SKM-1 treated with dmso at 0.1 percent for 144 hours (cell line): ENCODE data around the gene NAALADL2.

Experiments
- DNase-seq: peaks from one replicate; lab custom pipeline; 2025; ENCODE audit not compliant: unreplicated experiment; lab: John Stamatoyannopoulos, UW

The NAALADL2 gene

DNA sequence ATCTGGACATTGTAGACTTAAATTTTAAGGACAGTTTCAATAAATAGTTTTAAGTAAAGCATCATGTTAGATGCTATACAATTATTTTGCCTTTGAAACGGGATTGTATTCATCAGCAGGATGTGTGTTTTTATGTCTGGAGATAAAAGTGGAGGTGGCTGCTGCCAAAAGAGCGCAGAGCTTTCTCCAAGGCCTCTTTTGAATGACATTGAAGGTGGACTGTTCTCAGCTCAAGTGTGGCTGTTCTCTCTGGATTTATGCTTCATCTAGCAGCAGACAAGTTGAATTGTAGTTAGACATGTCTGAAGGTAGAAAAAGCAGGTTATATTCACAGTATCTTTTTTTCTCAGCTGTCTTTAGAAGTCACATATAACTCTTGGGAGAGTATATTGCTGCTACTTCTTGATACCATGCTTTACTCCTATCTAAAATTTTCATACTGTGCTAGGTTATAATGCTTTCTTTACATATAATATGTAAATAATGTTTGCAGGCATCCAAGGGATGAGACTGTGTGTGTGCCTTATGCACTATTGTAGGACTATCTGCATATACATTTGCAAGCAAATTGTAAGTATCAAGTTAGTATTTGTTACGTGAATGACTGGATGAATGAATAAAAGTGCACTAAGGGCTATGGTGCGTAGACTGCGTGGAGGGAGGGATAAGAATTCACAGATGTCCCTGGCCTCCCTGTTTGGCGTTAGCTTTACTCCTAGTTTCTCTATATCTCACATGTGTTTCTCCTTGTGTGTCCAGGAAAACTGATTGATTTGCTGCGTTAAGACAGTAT lies 340.1 kb downstream of the NAALADL2 start:
- DNase-seq: no peak

DNA sequence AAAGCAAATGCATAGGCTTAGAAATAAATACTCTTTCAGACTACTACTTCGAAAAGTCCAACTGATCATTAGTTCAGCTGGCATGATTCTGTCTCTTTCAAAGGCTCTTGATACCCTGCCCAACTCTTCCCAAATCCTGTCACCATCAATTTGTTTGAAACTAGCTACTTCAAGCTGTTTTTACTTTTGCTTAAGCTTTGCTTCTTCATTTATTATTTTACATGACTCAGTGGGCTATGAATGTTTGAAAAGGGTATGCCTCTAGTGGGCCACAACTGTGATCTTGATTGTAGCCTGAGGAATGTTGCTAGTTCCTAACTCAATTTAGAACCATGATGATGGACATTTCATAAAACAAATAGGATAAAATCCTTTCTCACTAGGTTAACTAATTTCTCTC lies 340.8 kb downstream of the NAALADL2 start:
- no peak for DNase-seq

GRCh38 chr3:175200391-175201095 lies 341.4 kb downstream of the NAALADL2 start:
- no peak for DNase-seq

- DNase-seq: no peak
These were observed 348.2 kb downstream of the NAALADL2 start for GRCh38 chr3:175207361-175207760.

- no peak for DNase-seq
These were observed 349.2 kb downstream of the NAALADL2 start for GRCh38 chr3:175208326-175208725.

DNA sequence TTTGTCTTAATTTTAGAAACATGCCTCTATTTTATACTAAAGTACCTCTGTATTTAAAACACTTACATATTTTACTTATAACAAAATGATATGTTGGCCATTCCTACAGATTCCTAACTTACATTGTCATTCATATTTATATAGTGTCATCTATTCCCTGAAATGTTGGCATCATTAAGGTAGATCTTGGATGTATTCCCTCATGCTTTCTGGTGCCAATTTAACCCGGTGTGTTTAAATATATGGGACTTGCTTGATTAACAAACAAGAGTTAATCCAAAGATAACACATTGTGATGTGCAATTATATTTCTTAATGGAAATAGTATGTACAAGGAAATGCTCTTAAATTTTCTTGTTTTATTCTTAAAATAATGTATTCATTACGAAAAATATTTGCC lies 352.3 kb downstream of the NAALADL2 start:
- no peak for DNase-seq

- DNase-seq: no peak
These were observed 353.8 kb downstream of the NAALADL2 start for GRCh38 chr3:175212896-175213295.

DNA sequence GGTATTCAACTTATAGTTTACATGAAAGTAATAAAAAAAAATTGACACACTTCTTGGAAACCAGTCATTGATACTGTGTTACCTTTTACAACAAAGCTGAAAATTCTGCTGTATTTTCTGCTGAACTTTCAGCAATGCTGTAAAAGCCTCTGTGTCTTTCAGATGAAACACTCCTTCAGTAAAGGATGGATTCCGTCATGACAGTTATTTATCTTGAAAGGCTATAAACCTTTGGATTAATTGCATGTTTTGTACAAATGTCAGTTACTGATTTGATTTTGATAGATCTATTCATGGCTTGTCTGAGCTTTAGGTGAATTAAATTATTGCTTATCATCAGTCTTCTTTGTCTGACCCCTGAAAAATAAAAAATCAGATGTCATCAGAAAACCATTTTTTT lies 355.1 kb downstream of the NAALADL2 start:
- DNase-seq: no peak

DNA sequence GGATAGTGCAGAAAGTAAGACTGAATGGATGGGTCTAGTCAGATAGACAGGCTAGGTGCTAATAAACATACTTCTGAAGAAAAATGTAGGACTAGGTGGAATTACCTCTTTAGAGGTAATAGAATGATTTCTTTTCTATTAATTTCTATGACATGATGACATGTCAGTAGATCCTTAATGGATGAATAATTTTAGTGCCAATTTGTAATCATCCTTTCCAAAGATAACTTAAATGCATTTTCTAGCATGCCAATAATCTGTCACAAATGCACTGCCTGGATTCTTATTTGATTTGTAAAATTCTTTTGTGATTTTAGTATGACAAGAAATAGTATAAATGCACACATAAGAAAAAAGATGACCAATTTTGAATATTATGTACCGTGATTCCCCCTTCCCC lies 356.7 kb downstream of the NAALADL2 start:
- no peak for DNase-seq

- no peak for DNase-seq
These were observed 363.2 kb downstream of the NAALADL2 start for GRCh38 chr3:175222356-175222755.

- DNase-seq: no peak
These were observed 364.9 kb downstream of the NAALADL2 start for GRCh38 chr3:175224051-175224450.

DNA sequence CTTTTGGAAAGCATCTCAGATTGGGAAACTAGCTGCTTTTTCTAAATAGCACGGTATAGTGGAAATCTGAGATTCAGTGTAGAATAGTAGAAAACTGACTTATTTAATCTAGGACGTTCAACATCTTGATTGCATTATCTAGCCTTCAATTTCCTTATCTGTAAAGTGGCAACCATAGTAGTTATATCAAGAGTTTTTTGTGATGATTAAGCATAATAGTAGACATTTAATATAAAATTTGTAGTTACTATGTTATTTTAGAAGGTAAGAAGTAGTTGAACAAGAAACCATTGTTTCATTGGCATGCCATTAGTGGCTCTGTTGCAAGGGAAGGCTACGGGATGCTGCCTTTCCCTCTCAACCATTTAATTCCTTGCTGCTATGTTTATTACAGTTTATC lies 367.3 kb downstream of the NAALADL2 start:
- DNase-seq: no peak

- no peak for DNase-seq
These were observed 368.0 kb downstream of the NAALADL2 start for GRCh38 chr3:175227126-175227525.

DNA sequence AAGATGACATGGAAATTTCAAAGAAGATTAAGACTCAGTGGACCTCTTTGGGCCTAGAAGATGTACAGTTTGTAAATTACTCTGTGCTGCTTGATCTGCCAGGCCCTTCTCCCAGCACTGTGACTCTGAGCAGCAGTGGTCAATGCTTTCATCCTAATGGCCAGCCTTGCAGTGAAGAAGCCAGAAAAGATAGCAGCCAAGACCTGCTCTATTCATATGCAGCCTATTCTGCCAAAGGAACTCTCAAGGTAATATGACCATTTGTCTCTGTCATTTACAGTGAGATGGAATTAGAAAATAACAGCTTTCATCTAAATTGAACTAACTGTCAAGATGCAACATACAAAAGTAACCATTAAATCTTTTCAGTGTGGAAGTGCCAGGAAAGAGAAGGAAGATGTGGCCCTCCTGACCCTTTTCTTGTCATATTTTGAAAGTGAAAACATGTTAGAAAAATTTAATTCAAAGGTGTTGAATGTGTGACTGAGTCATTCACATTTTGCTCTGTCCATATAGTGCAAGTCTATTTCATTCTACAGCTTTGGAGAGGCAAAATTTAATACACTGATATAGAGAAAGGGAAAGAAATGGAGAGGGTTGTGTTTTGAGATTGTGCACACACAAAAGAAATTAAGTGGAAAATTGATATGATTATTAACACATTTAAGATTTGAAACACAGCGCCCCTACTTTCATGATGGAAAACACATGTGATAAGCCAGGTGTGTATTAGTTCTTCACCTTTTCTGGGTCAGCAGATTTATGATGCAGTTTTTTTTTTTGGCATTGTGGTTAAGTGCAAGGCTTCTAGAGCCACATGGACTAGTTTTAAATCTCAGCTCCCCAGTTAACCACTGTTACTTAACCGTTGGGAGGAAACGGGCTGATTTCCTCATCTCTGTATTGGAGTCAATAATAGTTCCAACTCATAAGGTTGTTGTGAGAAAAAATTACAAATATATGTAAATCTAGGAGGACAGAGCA lies 375.1 kb downstream of the NAALADL2 start:
- DNase-seq: no peak

DNA sequence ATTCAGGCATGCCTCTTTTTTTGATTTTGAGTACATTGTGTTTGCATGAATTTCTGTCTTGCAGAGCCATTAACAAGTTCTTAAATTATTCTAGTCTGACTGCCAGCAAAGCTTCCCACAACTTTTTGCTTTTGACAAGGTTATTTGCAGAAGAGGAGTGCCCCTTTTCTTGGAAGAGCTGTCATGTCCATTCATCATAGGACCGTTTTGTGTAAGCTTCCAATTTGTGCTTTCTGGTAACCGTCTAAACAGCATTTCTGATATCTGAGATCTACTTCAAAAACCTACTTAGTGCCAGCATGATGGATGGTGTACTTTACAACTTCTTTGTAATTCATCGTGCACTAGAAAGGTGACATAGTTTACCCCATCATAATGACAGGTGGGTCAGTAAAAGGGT lies 379.7 kb downstream of the NAALADL2 start:
- no peak for DNase-seq

- DNase-seq: no peak
These were observed 381.8 kb downstream of the NAALADL2 start for GRCh38 chr3:175240921-175241320.

DNA sequence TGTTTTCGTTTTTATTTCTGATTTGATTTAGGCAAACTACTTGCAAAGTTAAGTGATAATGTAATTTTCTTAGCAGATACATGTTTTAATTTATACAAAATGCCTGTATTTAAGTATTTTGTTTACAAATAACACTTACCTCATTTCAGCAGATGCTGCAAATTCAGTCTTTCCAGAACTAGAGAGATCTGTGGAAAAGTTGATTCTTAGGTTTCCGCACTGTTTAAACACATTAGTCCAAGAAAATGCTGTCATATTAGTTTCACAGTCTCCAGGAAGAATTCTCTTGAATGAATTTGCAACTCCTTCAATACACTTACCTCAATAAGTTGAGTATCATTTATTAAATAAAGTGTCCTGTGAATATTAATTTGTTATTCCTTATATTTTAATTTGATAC lies 383.1 kb downstream of the NAALADL2 start:
- no peak for DNase-seq

DNA sequence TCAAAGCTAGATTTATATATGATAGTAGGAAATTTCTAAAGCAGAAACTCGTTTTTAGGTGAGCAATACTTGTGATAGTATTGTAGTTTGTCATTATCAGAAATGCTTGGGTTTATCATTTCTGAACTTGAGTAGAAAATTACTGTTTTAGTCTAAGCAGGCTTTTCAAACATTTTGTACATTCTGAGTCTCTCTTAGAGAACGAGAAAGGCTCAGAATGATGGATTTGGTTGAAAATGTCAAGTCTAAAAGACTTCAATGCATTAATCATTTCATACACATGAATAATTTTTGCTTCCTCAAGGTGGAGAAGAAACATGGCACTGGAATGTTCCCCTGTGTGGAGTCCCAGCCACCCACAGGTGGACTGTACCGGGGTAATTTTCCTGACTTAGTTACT lies 387.1 kb downstream of the NAALADL2 start:
- no peak for DNase-seq

GRCh38 chr3:175246766-175247165 lies 387.6 kb downstream of the NAALADL2 start:
- DNase-seq: no peak

GRCh38 chr3:175247629-175248028 lies 388.5 kb downstream of the NAALADL2 start:
- DNase-seq: no peak

DNA sequence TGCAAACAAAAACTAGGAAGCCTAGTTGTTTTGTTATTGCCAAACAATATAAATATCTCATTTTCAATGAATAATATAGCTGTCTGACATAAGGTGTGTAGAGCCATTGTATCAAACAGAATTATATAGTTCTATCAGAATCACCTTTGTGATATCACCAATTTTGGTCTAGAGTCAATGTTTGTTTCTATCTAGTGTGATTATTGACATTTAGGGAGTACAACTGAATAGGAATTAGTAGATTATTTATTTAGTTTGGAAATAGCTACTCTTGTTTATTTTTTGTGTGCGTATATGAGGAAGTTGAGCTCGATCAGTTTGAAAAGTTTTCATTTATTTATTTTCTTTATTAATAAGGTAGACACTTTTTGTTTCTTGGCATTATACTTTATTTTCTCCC lies 389.7 kb downstream of the NAALADL2 start:
- DNase-seq: no peak
